Measurements from ENCODE around the gene C1orf74. TPM values are rescaled to one million over a fixed set of nuclear protein-coding genes. Genes with fewer than 3 reads are reported as not detected.

The C1orf74 gene
- total RNA-seq, 1 experiment from 2014 or later: 4.6 TPM

DNA sequence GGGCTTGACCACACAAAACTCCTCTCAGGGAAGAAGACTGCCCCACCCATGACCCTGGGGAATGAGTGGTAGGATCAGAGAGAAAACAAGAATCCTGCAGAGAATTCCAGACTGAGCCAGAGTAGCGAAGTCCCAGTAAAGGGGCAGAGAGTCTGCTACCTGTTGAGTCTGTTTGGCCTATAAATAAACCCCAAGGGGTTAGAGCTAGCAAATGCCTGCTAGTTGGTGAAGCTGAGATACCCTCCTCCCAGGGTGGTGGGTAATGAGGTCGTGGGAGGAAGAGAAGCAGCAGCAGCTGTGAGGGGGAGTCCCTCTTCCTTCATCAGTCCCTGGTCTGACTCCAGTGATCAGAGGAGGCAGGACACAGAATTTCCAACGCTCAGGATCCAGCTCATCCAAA lies 26.0 kb downstream of the C1orf74 start:
- DNase-seq (ENCODE audit: low spot score) (no peak), ATAC-seq (no peak)
- H3K4me1 Mint-ChIP-seq: no peaks in the 10 kb centered on the region
- ChIA-PET CTCF (interaction anchor here (0.9 to 3.8 kb wide), 3 partner anchors 10 to 182 kb away, joined by 3 to 15 read pairs (median 4); no protein-coding TSS in a partner anchor), POLR2A (interaction anchor here (1.4 kb wide), 1 partner anchor 10 kb away, joined by 4 read pairs; no protein-coding TSS in a partner anchor)
- H3K27ac Mint-ChIP-seq: no peak overlapping the region
- no peaks in the 10 kb centered on the region for H3K9me3 Mint-ChIP-seq
- no peaks in the 10 kb centered on the region for H3K36me3 Mint-ChIP-seq
- peaks cover 10% of the 10 kb centered on the region; the same call in 1 of the 2 replicates for H3K27me3 Mint-ChIP-seq (ENCODE audit: low read depth)
- TF ChIP-seq ZNF263 (CRISPR knock-in tag; IDR thresholded peaks at IDR 0.05; ENCODE audit: low read depth): no peak
- TF ChIP-seq, protein P1, sequence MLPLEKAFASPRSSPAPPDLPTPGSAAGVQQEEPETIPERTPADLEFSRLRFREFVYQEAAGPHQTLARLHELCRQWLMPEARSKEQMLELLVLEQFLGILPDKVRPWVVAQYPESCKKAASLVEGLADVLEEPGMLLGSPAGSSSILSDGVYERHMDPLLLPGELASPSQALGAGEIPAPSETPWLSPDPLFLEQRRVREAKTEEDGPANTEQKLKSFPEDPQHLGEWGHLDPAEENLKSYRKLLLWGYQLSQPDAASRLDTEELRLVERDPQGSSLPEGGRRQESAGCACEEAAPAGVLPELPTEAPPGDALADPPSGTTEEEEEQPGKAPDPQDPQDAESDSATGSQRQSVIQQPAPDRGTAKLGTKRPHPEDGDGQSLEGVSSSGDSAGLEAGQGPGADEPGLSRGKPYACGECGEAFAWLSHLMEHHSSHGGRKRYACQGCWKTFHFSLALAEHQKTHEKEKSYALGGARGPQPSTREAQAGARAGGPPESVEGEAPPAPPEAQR (CRISPR knock-in tag; IDR thresholded peaks at IDR 0.05): no peak
- no peak overlapping the region for H3K4me3 Mint-ChIP-seq

DNA sequence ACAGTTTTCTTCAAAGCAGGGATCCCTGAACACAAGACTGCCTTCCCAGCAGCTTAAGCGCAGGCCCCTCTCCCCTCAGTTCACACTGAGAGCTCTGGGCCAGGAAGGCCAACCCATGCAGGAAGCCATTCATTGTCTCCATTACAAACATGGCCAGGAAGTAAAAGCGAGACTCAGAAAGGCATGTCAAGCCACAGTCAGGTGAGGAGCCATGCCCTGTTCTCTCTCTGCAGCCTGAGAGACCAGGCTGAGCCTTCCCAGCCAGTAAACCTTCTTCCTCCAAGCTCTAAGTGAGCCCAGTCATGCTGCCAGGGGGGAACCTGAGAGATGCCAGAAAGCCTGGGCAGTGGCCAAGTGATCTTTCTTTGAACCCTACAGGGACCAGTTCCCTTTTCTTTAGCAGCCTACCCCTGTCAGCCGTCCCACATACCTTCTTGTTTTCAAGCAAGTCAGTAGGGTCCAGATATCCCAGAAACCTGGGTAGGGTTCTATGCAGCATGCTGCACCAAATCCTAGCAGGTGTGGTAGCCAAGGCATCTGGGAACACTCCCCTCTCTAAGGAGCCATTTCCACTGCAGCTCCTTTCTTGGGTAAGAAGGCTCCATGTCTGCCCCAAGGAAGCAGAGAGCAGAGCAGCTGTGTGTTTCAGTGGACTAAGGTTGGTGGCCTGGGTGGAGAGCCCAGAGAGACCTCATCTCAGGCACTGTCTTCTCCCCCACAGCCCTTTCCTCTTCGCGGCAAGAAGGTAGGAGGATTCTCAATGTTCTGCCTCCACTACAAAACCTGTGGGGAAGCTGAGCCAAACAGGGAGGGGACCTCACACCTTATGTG lies 27.5 kb downstream of the C1orf74 start:
- no peak overlapping the region for H3K4me3 Mint-ChIP-seq
- DNase-seq (ENCODE audit: low spot score) (no peak), ATAC-seq (0 out of 2 replicates have a peak, but pooled peaks have one; percentile 24)
- H3K4me1 Mint-ChIP-seq: no peaks in the 10 kb centered on the region
- H3K36me3 Mint-ChIP-seq: no peaks in the 10 kb centered on the region
- H3K9me3 Mint-ChIP-seq: no peaks in the 10 kb centered on the region
- ChIA-PET CTCF (interaction anchor here (0.6 to 1.6 kb wide), 3 partner anchors 8 to 11 kb away, joined by 3 to 4 read pairs (median 3); no protein-coding TSS in a partner anchor), POLR2A (interaction anchor here (1.0 kb wide), 1 partner anchor 121 kb away, joined by 6 read pairs; no protein-coding TSS in a partner anchor)
- H3K27ac Mint-ChIP-seq: no peak overlapping the region
- H3K27me3 Mint-ChIP-seq (ENCODE audit: low read depth): peaks cover 7% of the 10 kb centered on the region; the same call in 1 of the 2 replicates
- TF ChIP-seq, protein P2, sequence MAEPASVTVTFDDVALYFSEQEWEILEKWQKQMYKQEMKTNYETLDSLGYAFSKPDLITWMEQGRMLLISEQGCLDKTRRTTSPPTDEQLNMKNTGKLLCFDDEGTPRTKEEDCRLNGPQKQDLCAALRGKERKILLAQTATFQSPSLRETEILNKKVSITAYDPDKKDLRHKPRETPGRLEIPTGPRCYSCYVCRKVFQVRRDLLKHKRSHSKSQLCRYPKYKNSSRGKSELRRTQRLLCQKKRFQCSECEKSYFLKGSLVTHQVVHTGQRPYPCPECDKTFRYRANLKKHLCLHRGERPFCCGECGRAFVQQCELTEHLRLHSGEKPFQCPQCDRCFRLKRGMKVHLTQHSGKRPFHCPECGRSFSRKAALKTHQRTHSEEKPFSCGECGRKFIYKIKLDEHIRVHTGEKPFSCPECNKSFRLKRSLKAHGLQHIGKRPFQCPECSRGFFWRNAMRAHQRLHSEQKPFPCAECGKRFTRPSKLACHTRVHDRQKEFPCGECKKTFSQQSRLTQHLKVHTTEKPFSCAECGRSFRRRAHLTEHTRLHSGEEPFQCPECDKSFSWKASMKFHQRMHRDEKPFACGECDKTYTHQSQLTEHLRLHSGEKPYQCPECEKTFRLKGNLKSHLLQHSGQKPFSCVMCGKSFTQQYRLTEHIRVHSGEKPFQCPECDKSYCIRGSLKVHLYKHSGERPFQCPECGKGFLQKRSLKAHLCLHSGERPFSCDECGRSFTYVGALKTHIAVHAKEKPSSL (CRISPR knock-in tag; conservative IDR thresholded peaks at IDR 0.05): no peak
- TF ChIP-seq TEAD1 (CRISPR knock-in tag; IDR thresholded peaks at IDR 0.05) (no peak), ZNF317 (CRISPR knock-in tag; IDR thresholded peaks at IDR 0.05; ENCODE audit: borderline replicate concordance, low read depth) (no peak), ZNF423 (CRISPR knock-in tag; IDR thresholded peaks at IDR 0.05) (no peak), NR2C2 (CRISPR knock-in tag; IDR thresholded peaks at IDR 0.05) (no peak), TEAD4 (CRISPR knock-in tag; IDR thresholded peaks at IDR 0.05) (no peak), SMAD3 (CRISPR knock-in tag; IDR thresholded peaks at IDR 0.05; ENCODE audit: borderline replicate concordance) (no peak), HMGA2 (CRISPR knock-in tag; IDR thresholded peaks at IDR 0.05) (no peak), KAT7 (CRISPR knock-in tag; IDR thresholded peaks at IDR 0.05; ENCODE audit: borderline replicate concordance) (no peak), ETV6 (CRISPR knock-in tag; IDR thresholded peaks at IDR 0.05) (no peak), ELF4 (CRISPR knock-in tag; IDR thresholded peaks at IDR 0.05; ENCODE audit: low read depth) (no peak)
- TF ChIP-seq, protein P3, sequence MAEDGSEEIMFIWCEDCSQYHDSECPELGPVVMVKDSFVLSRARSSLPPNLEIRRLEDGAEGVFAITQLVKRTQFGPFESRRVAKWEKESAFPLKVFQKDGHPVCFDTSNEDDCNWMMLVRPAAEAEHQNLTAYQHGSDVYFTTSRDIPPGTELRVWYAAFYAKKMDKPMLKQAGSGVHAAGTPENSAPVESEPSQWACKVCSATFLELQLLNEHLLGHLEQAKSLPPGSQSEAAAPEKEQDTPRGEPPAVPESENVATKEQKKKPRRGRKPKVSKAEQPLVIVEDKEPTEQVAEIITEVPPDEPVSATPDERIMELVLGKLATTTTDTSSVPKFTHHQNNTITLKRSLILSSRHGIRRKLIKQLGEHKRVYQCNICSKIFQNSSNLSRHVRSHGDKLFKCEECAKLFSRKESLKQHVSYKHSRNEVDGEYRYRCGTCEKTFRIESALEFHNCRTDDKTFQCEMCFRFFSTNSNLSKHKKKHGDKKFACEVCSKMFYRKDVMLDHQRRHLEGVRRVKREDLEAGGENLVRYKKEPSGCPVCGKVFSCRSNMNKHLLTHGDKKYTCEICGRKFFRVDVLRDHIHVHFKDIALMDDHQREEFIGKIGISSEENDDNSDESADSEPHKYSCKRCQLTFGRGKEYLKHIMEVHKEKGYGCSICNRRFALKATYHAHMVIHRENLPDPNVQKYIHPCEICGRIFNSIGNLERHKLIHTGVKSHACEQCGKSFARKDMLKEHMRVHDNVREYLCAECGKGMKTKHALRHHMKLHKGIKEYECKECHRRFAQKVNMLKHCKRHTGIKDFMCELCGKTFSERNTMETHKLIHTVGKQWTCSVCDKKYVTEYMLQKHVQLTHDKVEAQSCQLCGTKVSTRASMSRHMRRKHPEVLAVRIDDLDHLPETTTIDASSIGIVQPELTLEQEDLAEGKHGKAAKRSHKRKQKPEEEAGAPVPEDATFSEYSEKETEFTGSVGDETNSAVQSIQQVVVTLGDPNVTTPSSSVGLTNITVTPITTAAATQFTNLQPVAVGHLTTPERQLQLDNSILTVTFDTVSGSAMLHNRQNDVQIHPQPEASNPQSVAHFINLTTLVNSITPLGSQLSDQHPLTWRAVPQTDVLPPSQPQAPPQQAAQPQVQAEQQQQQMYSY (CRISPR knock-in tag; IDR thresholded peaks at IDR 0.05): no peak
- TF ChIP-seq, protein P4, sequence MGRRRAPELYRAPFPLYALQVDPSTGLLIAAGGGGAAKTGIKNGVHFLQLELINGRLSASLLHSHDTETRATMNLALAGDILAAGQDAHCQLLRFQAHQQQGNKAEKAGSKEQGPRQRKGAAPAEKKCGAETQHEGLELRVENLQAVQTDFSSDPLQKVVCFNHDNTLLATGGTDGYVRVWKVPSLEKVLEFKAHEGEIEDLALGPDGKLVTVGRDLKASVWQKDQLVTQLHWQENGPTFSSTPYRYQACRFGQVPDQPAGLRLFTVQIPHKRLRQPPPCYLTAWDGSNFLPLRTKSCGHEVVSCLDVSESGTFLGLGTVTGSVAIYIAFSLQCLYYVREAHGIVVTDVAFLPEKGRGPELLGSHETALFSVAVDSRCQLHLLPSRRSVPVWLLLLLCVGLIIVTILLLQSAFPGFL (CRISPR knock-in tag; IDR thresholded peaks at IDR 0.05; ENCODE audit: borderline replicate concordance): no peak
- TF ChIP-seq, protein P5, sequence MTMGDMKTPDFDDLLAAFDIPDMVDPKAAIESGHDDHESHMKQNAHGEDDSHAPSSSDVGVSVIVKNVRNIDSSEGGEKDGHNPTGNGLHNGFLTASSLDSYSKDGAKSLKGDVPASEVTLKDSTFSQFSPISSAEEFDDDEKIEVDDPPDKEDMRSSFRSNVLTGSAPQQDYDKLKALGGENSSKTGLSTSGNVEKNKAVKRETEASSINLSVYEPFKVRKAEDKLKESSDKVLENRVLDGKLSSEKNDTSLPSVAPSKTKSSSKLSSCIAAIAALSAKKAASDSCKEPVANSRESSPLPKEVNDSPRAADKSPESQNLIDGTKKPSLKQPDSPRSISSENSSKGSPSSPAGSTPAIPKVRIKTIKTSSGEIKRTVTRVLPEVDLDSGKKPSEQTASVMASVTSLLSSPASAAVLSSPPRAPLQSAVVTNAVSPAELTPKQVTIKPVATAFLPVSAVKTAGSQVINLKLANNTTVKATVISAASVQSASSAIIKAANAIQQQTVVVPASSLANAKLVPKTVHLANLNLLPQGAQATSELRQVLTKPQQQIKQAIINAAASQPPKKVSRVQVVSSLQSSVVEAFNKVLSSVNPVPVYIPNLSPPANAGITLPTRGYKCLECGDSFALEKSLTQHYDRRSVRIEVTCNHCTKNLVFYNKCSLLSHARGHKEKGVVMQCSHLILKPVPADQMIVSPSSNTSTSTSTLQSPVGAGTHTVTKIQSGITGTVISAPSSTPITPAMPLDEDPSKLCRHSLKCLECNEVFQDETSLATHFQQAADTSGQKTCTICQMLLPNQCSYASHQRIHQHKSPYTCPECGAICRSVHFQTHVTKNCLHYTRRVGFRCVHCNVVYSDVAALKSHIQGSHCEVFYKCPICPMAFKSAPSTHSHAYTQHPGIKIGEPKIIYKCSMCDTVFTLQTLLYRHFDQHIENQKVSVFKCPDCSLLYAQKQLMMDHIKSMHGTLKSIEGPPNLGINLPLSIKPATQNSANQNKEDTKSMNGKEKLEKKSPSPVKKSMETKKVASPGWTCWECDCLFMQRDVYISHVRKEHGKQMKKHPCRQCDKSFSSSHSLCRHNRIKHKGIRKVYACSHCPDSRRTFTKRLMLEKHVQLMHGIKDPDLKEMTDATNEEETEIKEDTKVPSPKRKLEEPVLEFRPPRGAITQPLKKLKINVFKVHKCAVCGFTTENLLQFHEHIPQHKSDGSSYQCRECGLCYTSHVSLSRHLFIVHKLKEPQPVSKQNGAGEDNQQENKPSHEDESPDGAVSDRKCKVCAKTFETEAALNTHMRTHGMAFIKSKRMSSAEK (CRISPR knock-in tag; IDR thresholded peaks at IDR 0.05; ENCODE audit: borderline replicate concordance): no peak
- TF ChIP-seq, protein P6, sequence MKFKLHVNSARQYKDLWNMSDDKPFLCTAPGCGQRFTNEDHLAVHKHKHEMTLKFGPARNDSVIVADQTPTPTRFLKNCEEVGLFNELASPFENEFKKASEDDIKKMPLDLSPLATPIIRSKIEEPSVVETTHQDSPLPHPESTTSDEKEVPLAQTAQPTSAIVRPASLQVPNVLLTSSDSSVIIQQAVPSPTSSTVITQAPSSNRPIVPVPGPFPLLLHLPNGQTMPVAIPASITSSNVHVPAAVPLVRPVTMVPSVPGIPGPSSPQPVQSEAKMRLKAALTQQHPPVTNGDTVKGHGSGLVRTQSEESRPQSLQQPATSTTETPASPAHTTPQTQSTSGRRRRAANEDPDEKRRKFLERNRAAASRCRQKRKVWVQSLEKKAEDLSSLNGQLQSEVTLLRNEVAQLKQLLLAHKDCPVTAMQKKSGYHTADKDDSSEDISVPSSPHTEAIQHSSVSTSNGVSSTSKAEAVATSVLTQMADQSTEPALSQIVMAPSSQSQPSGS (CRISPR knock-in tag; IDR thresholded peaks at IDR 0.05; ENCODE audit: borderline replicate concordance, low read depth): no peak

Measured in WTC11 (cell line).